ENCODE data around the gene TESK1. TPM values are rescaled to one million over a fixed set of nuclear protein-coding genes. Genes with fewer than 3 reads are reported as not detected.

TESK1 gene
- total RNA-seq, 1 experiment from 2014 or later = 25.5 TPM

- Histone ChIP-seq H4K20me1 (ENCODE audit: insufficient read depth) (no peaks in the 10 kb centered on the region), H3K79me2 (ENCODE audit: low read depth) (no peaks in the 10 kb centered on the region), H3K27me3 (ENCODE audit: insufficient read depth, low read depth) (no peaks in the 10 kb centered on the region), H3K9me3 (ENCODE audit: insufficient read depth, low read depth) (no peaks in the 10 kb centered on the region), H3F3A (ENCODE audit: insufficient read depth, low read depth) (no peaks in the 10 kb centered on the region), H3K4me2 (no peak overlapping the region), H3K4me1 (replicated peaks; ENCODE audit: insufficient read depth) (no peaks in the 10 kb centered on the region), H3K27ac (no peak overlapping the region), H2AFZ (no peak overlapping the region), H3K36me3 (ENCODE audit: low read depth) (no peaks in the 10 kb centered on the region), H3K9me2 (ENCODE audit: insufficient read depth) (no peaks in the 10 kb centered on the region), H3K4me3 (no peak overlapping the region)
- POLR2A ChIA-PET (ENCODE audit: unreplicated experiment) = no interaction called here
- CTCF ChIA-PET = no interaction called here
- TF ChIP-seq EZH2 (IDR thresholded peaks at IDR 0.05; ENCODE audit: low read depth) = no peak
- TF ChIP-seq CTCF (conservative IDR thresholded peaks at IDR 0.05) = no peak
- intact Hi-C loops (cut with micrococcal nuclease; ENCODE audit: unreplicated experiment) = no loop called here
- no TSS peak for BruUV-seq (replicated peaks)
- no peak for DNase-seq
These were observed 44.3 kb upstream of the TESK1 start for GRCh38 chr9:35560625-35561337.

- intact Hi-C loops (cut with micrococcal nuclease; ENCODE audit: unreplicated experiment) = no loop called here
- Histone ChIP-seq H2AFZ (no peak overlapping the region), H3K4me1 (replicated peaks; ENCODE audit: insufficient read depth) (no peaks in the 10 kb centered on the region), H3K79me2 (ENCODE audit: low read depth) (no peaks in the 10 kb centered on the region), H3F3A (ENCODE audit: insufficient read depth, low read depth) (no peaks in the 10 kb centered on the region), H3K9me3 (ENCODE audit: insufficient read depth, low read depth) (no peaks in the 10 kb centered on the region), H4K20me1 (ENCODE audit: insufficient read depth) (no peaks in the 10 kb centered on the region), H3K4me2 (no peak overlapping the region), H3K9me2 (ENCODE audit: insufficient read depth) (no peaks in the 10 kb centered on the region), H3K36me3 (ENCODE audit: low read depth) (no peaks in the 10 kb centered on the region), H3K4me3 (no peak overlapping the region), H3K27me3 (ENCODE audit: insufficient read depth, low read depth) (no peaks in the 10 kb centered on the region), H3K27ac (no peak overlapping the region)
- ChIA-PET CTCF (no interaction called here), POLR2A (ENCODE audit: unreplicated experiment) (no interaction called here)
- no TSS peak for BruUV-seq (replicated peaks)
- TF ChIP-seq CTCF (conservative IDR thresholded peaks at IDR 0.05) (no peak), EZH2 (IDR thresholded peaks at IDR 0.05; ENCODE audit: low read depth) (no peak)
- no peak for DNase-seq
These were observed 43.4 kb upstream of the TESK1 start for GRCh38 chr9:35561468-35562261.

- TF ChIP-seq CTCF (conservative IDR thresholded peaks at IDR 0.05) (no peak), EZH2 (IDR thresholded peaks at IDR 0.05; ENCODE audit: low read depth) (no peak)
- no peaks in the 10 kb centered on the region for H3K9me3 ChIP-seq (ENCODE audit: insufficient read depth, low read depth)
- BruUV-seq (replicated peaks) = no TSS peak
- no peak for DNase-seq
- H3K36me3 ChIP-seq (ENCODE audit: low read depth) = no peaks in the 10 kb centered on the region
- intact Hi-C loops (cut with micrococcal nuclease; ENCODE audit: unreplicated experiment) = no loop called here
- ChIA-PET CTCF (no interaction called here), POLR2A (ENCODE audit: unreplicated experiment) (no interaction called here)
- H3K79me2 ChIP-seq (ENCODE audit: low read depth) = no peaks in the 10 kb centered on the region
- H3K9me2 ChIP-seq (ENCODE audit: insufficient read depth) = no peaks in the 10 kb centered on the region
- H3F3A ChIP-seq (ENCODE audit: insufficient read depth, low read depth) = no peaks in the 10 kb centered on the region
- no peaks in the 10 kb centered on the region for H3K4me1 ChIP-seq (replicated peaks; ENCODE audit: insufficient read depth)
- H4K20me1 ChIP-seq (ENCODE audit: insufficient read depth) = no peaks in the 10 kb centered on the region
- no peak overlapping the region for H3K4me3 ChIP-seq
- H2AFZ ChIP-seq = no peak overlapping the region
- no peak overlapping the region for H3K4me2 ChIP-seq
- H3K27me3 ChIP-seq (ENCODE audit: insufficient read depth, low read depth) = no peaks in the 10 kb centered on the region
- no peak overlapping the region for H3K27ac ChIP-seq
These were observed 41.9 kb upstream of the TESK1 start for GRCh38 chr9:35562895-35563780.

Data from PC-9 (cell line).